HepG2 (cell line): ENCODE data around the gene INTS2. TPM values are rescaled to one million over a fixed set of nuclear protein-coding genes. Genes with fewer than 3 reads are reported as not detected.

Experiments used
- ATAC-seq: fragments of 200-7000 bp; cut with Tn5 transposase; 3 replicates; pipeline ENCODE4 v1.9.1; 2020; ENCODE audit warnings: mild to moderate bottlenecking, moderate library complexity
- BruUV-seq: library from RNA; stranded (reverse); fragments of 400-500 nt; replicated peaks from 2 replicates; lab custom pipeline; 2021; lab: Mats Ljungman, UMichigan
- CTCF ChIA-PET: fragments of 300-600 bp; formaldehyde crosslinking; extraction: SDS; loops from one replicate; lab custom pipeline; 2021; ENCODE audit warnings: low total read pairs, inconsistent platforms, low intra/inter-chr PET ratio; lab: Yijun Ruan, JAX
- POLR2A ChIA-PET: fragments of 350-600 bp; sonication (Branson Sonifier 250); formaldehyde crosslinking; loops from one replicate; lab custom pipeline; 2020; ENCODE audit warnings: antibody characterized with exemption, inconsistent platforms; lab: Yijun Ruan, JAX
- DNase-seq: peaks from one replicate; pipeline ENCODE4 v3.0.0-alpha.2; 2015; ENCODE audit warnings: low spot score
- FAIRE-seq: peaks from 3 replicates; lab custom pipeline; 2011; peaks lifted over from hg19 to GRCh38; lab: Jason Lieb, UNC
- H2AFZ ChIP-seq: one replicate; pipeline ENCODE4 v1.6.1; 2011; ENCODE audit warnings: low read length, inconsistent platforms
- H3K27ac ChIP-seq: fragments of 300-600 bp; 3 replicates; pipeline ENCODE4 v1.8.0; 2011; ENCODE audit warnings: mixed run types, mild to moderate bottlenecking, mixed read lengths, low read length, inconsistent platforms; ENCODE audit not compliant: insufficient read depth; ENCODE audit errors: extremely low read length
- H3K27me3 ChIP-seq, 2 experiments: fragments of 200-600 bp in 1 of 2; 2 replicates in 1 of 2; 3 replicates in 1 of 2; pipeline versions ENCODE4 v1.6.0 to v1.8.0; 2011; ENCODE audit warnings: low read length in 2 of 2, mild to moderate bottlenecking in 2 of 2, moderate library complexity in 2 of 2, inconsistent platforms in 1 of 2; ENCODE audit not compliant: insufficient read depth in 2 of 2, control insufficient read depth in 1 of 2
- H3K36me3 ChIP-seq, 2 experiments: fragments of 200-600 bp in 1 of 2; replicated peaks in 1 of 2; 2 replicates in 1 of 2; 3 replicates in 1 of 2; pipeline versions ENCODE4 v1.5.1 to v1.8.0; 2011; ENCODE audit warnings: low read length in 2 of 2, inconsistent platforms in 1 of 2; ENCODE audit not compliant: insufficient read depth in 2 of 2, control insufficient read depth in 1 of 2
- H3K4me1 ChIP-seq: 2 replicates; pipeline ENCODE4 v1.5.1; 2012; ENCODE audit warnings: low read length, inconsistent platforms; ENCODE audit not compliant: insufficient read depth
- H3K4me2 ChIP-seq: 2 replicates; pipeline ENCODE4 v1.6.0; 2011; ENCODE audit warnings: low read depth, low read length, inconsistent platforms
- H3K4me3 ChIP-seq, 3 experiments: fragments of 200-600 bp in 1 of 3; sonication (generic), shearing (Covaris generic) in 1 of 3; replicated peaks in 1 of 3; 2 replicates each; pipeline ENCODE4 v1.5.1; 2011 to 2016; ENCODE audit warnings: low read length in 3 of 3, inconsistent platforms in 2 of 3, low read depth in 2 of 3, mild to moderate bottlenecking in 2 of 3, control low read depth in 1 of 3, mixed read lengths in 1 of 3; ENCODE audit not compliant: insufficient read depth in 1 of 3
- H3K79me2 ChIP-seq: one replicate; pipeline ENCODE4 v1.6.1; 2011; ENCODE audit warnings: low read length, inconsistent platforms; ENCODE audit not compliant: insufficient read depth
- H3K9ac ChIP-seq: 2 replicates; pipeline ENCODE4 v1.6.0; 2011; ENCODE audit warnings: mild to moderate bottlenecking, low read depth, low read length, inconsistent platforms; ENCODE audit not compliant: insufficient read depth
- H3K9me3 ChIP-seq: 2 replicates; pipeline ENCODE4 v1.5.1; 2012; ENCODE audit warnings: mild to moderate bottlenecking, low read length
- H4K20me1 ChIP-seq: 2 replicates; pipeline ENCODE4 v1.6.0; 2011; ENCODE audit warnings: inconsistent platforms, mild to moderate bottlenecking, low read length, moderate library complexity; ENCODE audit not compliant: insufficient read depth
- ATF5 ChIP-seq: sonication (generic); formaldehyde crosslinking; IDR thresholded peaks from 2 replicates; pipeline ENCODE4 v1.4.0; 2020; ENCODE audit warnings: mild to moderate bottlenecking, low read depth, missing genetic modification reagents
- ATF7-NPFF ChIP-seq: sonication (generic); formaldehyde crosslinking; IDR thresholded peaks from 2 replicates; pipeline ENCODE4 v1.8.1; 2023; ENCODE audit warnings: mild to moderate bottlenecking, low read depth, missing genetic modification reagents, moderate library complexity
- CEBPB ChIP-seq: IDR thresholded peaks from 2 replicates; pipeline ENCODE4 v1.6.1; 2011; ENCODE audit warnings: low read depth, low read length, improper control_type of control experiment, borderline replicate concordance
- FOSL2 ChIP-seq: sonication (generic); formaldehyde crosslinking; IDR thresholded peaks from 2 replicates; pipeline ENCODE4 v1.4.0; 2020; ENCODE audit warnings: missing genetic modification reagents
- KAT2B ChIP-seq: fragments of 150-350 bp; IDR thresholded peaks from 2 replicates; pipeline ENCODE4 v1.6.1; 2014; ENCODE audit warnings: low read depth, low read length, borderline replicate concordance
- LBX2 ChIP-seq: sonication (generic); formaldehyde crosslinking; IDR thresholded peaks from 2 replicates; pipeline ENCODE4 v1.5.0; 2020; ENCODE audit warnings: missing genetic modification reagents, mild to moderate bottlenecking, borderline replicate concordance
- MIER3 ChIP-seq: IDR thresholded peaks from 2 replicates; pipeline ENCODE4 v1.6.1; 2016; ENCODE audit warnings: missing compliant biosample characterization, borderline replicate concordance
- MXI1 ChIP-seq: IDR thresholded peaks from 3 replicates; pipeline ENCODE4 v1.6.1; 2012; ENCODE audit warnings: low read depth, low read length, inconsistent platforms, borderline replicate concordance
- ZBTB7B ChIP-seq: sonication (generic); formaldehyde crosslinking; IDR thresholded peaks from 2 replicates; pipeline ENCODE4 v1.4.0; 2020; ENCODE audit warnings: missing genetic modification reagents
- ZFP91 ChIP-seq: sonication (generic); formaldehyde crosslinking; IDR thresholded peaks from 2 replicates; pipeline ENCODE4 v1.9.0; 2022; ENCODE audit warnings: missing genetic modification reagents, mild to moderate bottlenecking, borderline replicate concordance
- ZIK1 ChIP-seq: sonication (generic); formaldehyde crosslinking; IDR thresholded peaks from 2 replicates; pipeline ENCODE4 v1.5.0; 2020; ENCODE audit warnings: mild to moderate bottlenecking, low read depth, missing genetic modification reagents, borderline replicate concordance
- ZNF326 ChIP-seq: sonication (generic); formaldehyde crosslinking; IDR thresholded peaks from 2 replicates; pipeline ENCODE4 v1.4.0; 2020; ENCODE audit warnings: missing genetic modification reagents, borderline replicate concordance
- ZNF337 ChIP-seq: sonication (generic); formaldehyde crosslinking; IDR thresholded peaks from 2 replicates; pipeline ENCODE4 v1.5.1; 2020; ENCODE audit warnings: missing genetic modification reagents, low read depth, mild to moderate bottlenecking, borderline replicate concordance
- ZNF367 ChIP-seq: sonication (generic); formaldehyde crosslinking; IDR thresholded peaks from 2 replicates; pipeline ENCODE4 v1.4.0; 2020; ENCODE audit warnings: missing genetic modification reagents, borderline replicate concordance
- ZNF792 ChIP-seq: IDR thresholded peaks from 2 replicates; pipeline ENCODE4 v1.6.1; 2016
- WGBS: methylation state at CpG from one replicate; pipeline ENCODE4 v1.1.6; 2017; ENCODE audit warnings: low lambda C conversion rate; 5-methylcytosine and 5-hydroxymethylcytosine counted together
- in situ Hi-C: cut with HindIII; loops from 2 replicates; pipeline ENCODE4 v1.10.0; 2017; ENCODE audit warnings: low pct_unique_long_range_greater_than_20kb; ENCODE audit not compliant: extremely low pct_ligation_motif_present
- intact Hi-C: fragments of 100-400 bp; cut with micrococcal nuclease; formaldehyde crosslinking; loops from one replicate; pipeline ENCODE4 v1.10.0; 2022; ENCODE audit not compliant: unreplicated experiment
- polyA plus RNA-seq, 8 experiments: library from polyadenylated mRNA; depleted of rRNA in 3 of 8; stranded (reverse) in 7 of 8; unstranded in 1 of 8; fragments of >200 nt; fragmentation: Illumina TruSeq in 4 of 8; extraction: Trizol in 4 of 8; gene quantifications; 2 replicates each; pipeline versions ENCODE4 v1.2.1 to v1.2.3, GENCODE V29; 2011 to 2016; ENCODE audit warnings: low read depth in 4 of 8, missing spikeins in 1 of 8, mixed read lengths in 1 of 8; ENCODE audit not compliant: insufficient read depth in 1 of 8
- total RNA-seq, 5 experiments: library from RNA; depleted of rRNA; stranded (reverse); fragments of >200 nt; fragmentation: Illumina TruSeq; extraction: Trizol; gene quantifications; 2 replicates each; pipeline ENCODE4 v1.2.3, GENCODE V29; 2016; ENCODE audit warnings: low read depth in 1 of 5

INTS2 gene
- total and polyA plus RNA-seq, 2 of the 13 experiments (the other 11 are each of a cell fraction or from before 2014, with no cell fraction given), result 20.5 to 30.2 TPM

- H3K9ac ChIP-seq, result no peak overlapping the region
- no peak overlapping the region for H3K4me3 ChIP-seq
- H3K27me3 ChIP-seq, result no peaks in the 10 kb centered on the region
- TF ChIP-seq MXI1 (no peak), ZNF367 (CRISPR knock-in tag) (no peak), ZFP91 (CRISPR knock-in tag) (no peak), MIER3 (no peak), KAT2B (no peak), ATF5 (CRISPR knock-in tag) (no peak), ZNF337 (no peak), CEBPB (no peak), LBX2 (CRISPR knock-in tag) (no peak), ZNF326 (CRISPR knock-in tag) (no peak), ZNF792 (CRISPR knock-in tag) (no peak), ZBTB7B (CRISPR knock-in tag) (no peak), ATF7-NPFF (CRISPR knock-in tag) (no peak), FOSL2 (CRISPR knock-in tag) (no peak), ZIK1 (CRISPR knock-in tag) (no peak)
- ChIA-PET CTCF (no interaction called here), POLR2A (interaction anchor here (1.1 kb wide), 2 partner anchors 24 to 40 kb away, joined by 3 to 4 read pairs; partner anchors contain the start of gene BRIP1)
- FAIRE-seq, result no peak
- no TSS peak for BruUV-seq
- no peaks in the 10 kb centered on the region for H4K20me1 ChIP-seq
- H3K9me3 ChIP-seq, result no peaks in the 10 kb centered on the region
- H3K4me1 ChIP-seq, result no peaks in the 10 kb centered on the region
- H3K36me3 ChIP-seq, result peaks cover 30 to 73% of the 10 kb centered on the region in 2 experiments
- no peak for DNase-seq
- H3K79me2 ChIP-seq, result no peaks in the 10 kb centered on the region
- intact Hi-C loops, result no loop called here
- H3K27ac ChIP-seq, result no peak overlapping the region
- H2AFZ ChIP-seq, result no peak overlapping the region
- H3K4me2 ChIP-seq, result no peak overlapping the region
- ATAC-seq, result no peak
- 97% methylated on average over 3 of the region's 3 CpGs for WGBS
- in situ Hi-C loops, result no loop called here
Measured at GRCh38 chr17:61903251-61903650, 24.5 kb downstream of the INTS2 start.
